Nephron progenitor cell (in vitro differentiated cells): ENCODE results near the gene POLG.

Experiments used
- DNase-seq: peaks from one replicate; pipeline ENCODE4 v3.0.0; 2021
- H3K27ac Mint-ChIP-seq: 2 replicates; pipeline ENCODE4 v1.8.0; 2021; ENCODE audit warnings: mild to moderate bottlenecking, moderate library complexity, mixed read lengths
- H3K27me3 Mint-ChIP-seq: 2 replicates; pipeline ENCODE4 v1.8.0; 2021; ENCODE audit warnings: mild to moderate bottlenecking, low read depth, mixed read lengths; ENCODE audit not compliant: poor library complexity
- H3K36me3 Mint-ChIP-seq: 2 replicates; pipeline ENCODE4 v1.8.0; 2021; ENCODE audit warnings: low read depth, mixed read lengths
- H3K4me1 Mint-ChIP-seq: 2 replicates; pipeline ENCODE4 v1.8.0; 2021; ENCODE audit warnings: mixed read lengths
- H3K4me3 Mint-ChIP-seq: 2 replicates; pipeline ENCODE4 v1.8.0; 2021; ENCODE audit warnings: mild to moderate bottlenecking, moderate library complexity, mixed read lengths
- H3K9me3 Mint-ChIP-seq: 2 replicates; pipeline ENCODE4 v1.8.0; 2021; ENCODE audit warnings: mild to moderate bottlenecking, moderate library complexity, mixed read lengths
- TF ChIP-seq, protein P1 (sequence below): fragments of 200-600 bp; sonication (generic); IDR thresholded peaks from 2 replicates; pipeline ENCODE4 v1.5.0; 2021; ENCODE audit warnings: antibody characterized with exemption

POLG gene

DNA sequence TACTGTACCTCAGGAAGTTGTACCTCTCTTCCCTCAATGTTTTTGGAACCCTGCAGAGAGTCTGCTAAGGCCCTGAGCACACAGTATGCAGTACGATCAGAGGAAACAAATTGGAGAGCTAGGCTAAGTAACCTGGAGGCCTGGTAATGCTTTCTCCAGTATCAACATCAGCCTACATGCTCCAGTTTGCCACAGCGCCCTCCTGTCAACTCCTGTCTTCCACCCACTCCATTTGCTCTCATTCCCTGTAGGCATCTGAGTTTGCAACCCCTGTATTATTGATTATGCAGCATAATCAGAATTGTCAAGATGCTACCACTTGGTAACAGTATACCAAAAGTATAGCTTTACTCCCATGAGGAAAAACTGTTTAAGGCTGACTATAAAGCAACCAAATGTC is 14.4 kb downstream of the POLG start:
- TF ChIP-seq, protein P1, sequence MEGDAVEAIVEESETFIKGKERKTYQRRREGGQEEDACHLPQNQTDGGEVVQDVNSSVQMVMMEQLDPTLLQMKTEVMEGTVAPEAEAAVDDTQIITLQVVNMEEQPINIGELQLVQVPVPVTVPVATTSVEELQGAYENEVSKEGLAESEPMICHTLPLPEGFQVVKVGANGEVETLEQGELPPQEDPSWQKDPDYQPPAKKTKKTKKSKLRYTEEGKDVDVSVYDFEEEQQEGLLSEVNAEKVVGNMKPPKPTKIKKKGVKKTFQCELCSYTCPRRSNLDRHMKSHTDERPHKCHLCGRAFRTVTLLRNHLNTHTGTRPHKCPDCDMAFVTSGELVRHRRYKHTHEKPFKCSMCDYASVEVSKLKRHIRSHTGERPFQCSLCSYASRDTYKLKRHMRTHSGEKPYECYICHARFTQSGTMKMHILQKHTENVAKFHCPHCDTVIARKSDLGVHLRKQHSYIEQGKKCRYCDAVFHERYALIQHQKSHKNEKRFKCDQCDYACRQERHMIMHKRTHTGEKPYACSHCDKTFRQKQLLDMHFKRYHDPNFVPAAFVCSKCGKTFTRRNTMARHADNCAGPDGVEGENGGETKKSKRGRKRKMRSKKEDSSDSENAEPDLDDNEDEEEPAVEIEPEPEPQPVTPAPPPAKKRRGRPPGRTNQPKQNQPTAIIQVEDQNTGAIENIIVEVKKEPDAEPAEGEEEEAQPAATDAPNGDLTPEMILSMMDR: no peak
- no peaks in the 10 kb centered on the region for H3K4me1 Mint-ChIP-seq
- peaks cover 69% of the 10 kb centered on the region for H3K36me3 Mint-ChIP-seq
- no peaks in the 10 kb centered on the region for H3K9me3 Mint-ChIP-seq
- H3K27ac Mint-ChIP-seq: peak overlapping the region; percentile 46
- no peaks in the 10 kb centered on the region for H3K27me3 Mint-ChIP-seq
- no peak overlapping the region for H3K4me3 Mint-ChIP-seq
- no peak for DNase-seq

DNA sequence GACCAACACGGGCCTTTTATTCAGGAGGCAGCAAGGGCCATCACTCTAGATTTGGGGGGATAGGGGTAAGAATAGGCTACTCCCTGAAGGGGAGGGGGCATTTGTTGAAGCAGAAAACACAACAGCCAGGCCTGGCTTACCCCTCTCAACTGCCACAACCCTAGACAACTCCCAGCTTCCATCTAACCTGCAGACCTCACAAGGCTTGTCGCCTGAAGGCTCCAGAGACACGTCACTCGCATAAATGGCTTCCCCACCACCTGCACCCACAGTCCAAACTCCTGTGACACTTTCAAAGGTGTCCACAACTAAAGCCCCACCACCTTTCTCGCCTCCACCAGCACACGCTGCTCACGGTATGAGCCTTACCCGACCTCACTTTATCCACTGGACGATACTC is 14.9 kb downstream of the POLG start:
- peak overlapping the region; percentile 87 for H3K27ac Mint-ChIP-seq
- H3K9me3 Mint-ChIP-seq: no peaks in the 10 kb centered on the region
- H3K4me1 Mint-ChIP-seq: no peaks in the 10 kb centered on the region
- peaks cover 64% of the 10 kb centered on the region for H3K36me3 Mint-ChIP-seq
- no peaks in the 10 kb centered on the region for H3K27me3 Mint-ChIP-seq
- TF ChIP-seq, protein P1: no peak
- no peak overlapping the region for H3K4me3 Mint-ChIP-seq
- DNase-seq: no peak

DNA sequence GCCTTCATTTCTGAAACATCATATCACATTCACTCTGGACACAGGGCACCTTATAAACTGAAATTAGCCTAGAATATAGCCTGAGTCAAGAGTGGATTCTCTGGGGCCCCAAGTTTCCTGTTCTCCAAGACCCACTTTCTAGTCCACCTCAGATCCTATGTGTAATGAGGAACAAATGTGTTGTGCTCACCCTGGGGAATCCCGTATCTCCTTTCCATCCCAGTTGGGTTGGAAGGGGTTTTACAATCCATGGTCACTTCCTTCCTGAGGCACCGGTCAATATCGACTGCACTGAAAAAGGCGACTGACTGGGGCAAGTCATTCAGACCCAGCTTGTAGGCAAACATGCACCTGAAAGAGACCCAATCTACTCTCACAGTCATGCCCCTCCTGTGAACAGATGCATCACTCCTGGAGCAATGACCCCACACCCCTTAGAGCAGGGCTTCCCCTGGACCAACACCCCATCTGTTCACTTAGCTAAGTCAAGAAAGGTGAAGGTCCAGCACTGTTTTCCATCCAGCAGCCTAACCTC is 17.4 kb downstream of the POLG start:
- no peak overlapping the region for H3K4me3 Mint-ChIP-seq
- H3K27me3 Mint-ChIP-seq: no peaks in the 10 kb centered on the region
- H3K27ac Mint-ChIP-seq: no peak overlapping the region
- H3K4me1 Mint-ChIP-seq: no peaks in the 10 kb centered on the region
- H3K9me3 Mint-ChIP-seq: no peaks in the 10 kb centered on the region
- peaks cover 62% of the 10 kb centered on the region for H3K36me3 Mint-ChIP-seq
- TF ChIP-seq, protein P1: no peak
- DNase-seq: no peak

DNA sequence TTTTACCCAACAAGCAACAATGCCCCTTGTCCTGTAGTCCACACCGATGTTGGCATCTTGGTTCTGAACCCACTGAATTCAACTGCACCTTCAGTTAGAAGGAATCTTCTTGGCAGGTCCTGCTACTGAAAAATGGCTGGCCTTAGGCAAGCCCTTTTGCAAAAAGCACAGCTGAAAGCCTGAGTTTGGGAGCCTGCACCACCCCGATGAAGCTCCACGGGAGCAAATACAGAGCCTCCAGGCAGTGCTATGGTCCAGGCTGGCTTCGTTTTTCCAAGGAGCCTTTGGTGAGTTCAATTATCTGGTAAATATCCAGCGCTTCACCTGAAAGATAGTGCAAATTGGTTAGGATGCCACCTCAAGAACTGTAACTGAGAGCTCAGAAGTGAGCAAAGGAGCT is 18.1 kb downstream of the POLG start:
- H3K27ac Mint-ChIP-seq: no peak overlapping the region
- no peaks in the 10 kb centered on the region for H3K27me3 Mint-ChIP-seq
- no peak overlapping the region for H3K4me3 Mint-ChIP-seq
- TF ChIP-seq, protein P1: no peak
- DNase-seq: no peak
- no peaks in the 10 kb centered on the region for H3K9me3 Mint-ChIP-seq
- H3K36me3 Mint-ChIP-seq: peaks cover 63% of the 10 kb centered on the region
- no peaks in the 10 kb centered on the region for H3K4me1 Mint-ChIP-seq

DNA sequence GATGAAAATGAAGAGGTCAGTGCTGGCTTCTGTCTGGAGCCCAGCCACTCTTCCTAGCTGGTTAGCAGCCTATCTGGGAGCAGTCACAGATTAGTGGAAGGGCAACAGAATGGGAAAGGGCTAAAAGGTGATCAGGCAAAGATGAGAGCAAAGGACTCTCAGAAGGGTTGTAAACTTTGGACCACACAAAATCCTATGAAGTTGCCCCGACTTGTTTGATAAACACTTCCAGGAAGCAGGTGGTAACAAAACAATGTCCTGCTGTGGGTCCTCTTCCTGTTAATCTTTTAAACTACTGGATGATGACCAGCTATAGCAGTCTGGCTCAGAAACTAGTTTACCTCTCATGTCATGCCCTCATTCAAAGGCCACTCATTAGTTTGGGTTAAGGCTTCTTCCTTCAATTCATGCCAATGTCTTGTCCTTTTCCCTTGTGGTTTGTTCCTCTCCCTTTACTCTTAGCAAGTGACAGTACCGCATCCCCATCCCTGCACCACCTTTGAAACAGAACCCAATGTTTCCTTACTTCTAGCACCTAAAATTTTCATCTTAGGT is 19.2 kb downstream of the POLG start:
- no peak for DNase-seq
- peak overlapping the region; percentile 10 for H3K27ac Mint-ChIP-seq
- no peaks in the 10 kb centered on the region for H3K27me3 Mint-ChIP-seq
- H3K4me3 Mint-ChIP-seq: no peak overlapping the region
- H3K9me3 Mint-ChIP-seq: no peaks in the 10 kb centered on the region
- TF ChIP-seq, protein P1: no peak
- H3K36me3 Mint-ChIP-seq: peaks cover 68% of the 10 kb centered on the region
- no peaks in the 10 kb centered on the region for H3K4me1 Mint-ChIP-seq

DNA sequence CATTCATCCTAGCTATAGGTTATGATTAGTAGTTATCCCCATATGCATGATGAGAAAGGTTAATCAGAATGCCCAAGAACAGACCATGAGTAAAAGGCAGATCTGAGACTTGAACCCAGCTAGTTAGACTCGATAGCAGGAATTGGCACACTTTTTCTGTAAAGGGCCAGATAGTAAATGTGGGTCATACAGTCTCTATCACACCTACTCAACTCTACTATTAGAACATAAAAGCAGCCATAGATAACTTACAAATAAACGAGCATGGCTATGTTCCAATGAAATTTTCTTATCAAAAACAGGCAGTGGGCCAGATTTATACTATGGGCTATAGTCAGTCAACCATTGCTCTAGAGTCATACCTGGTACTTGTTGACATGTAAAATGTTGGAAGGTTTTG is 24.6 kb downstream of the POLG start:
- H3K4me3 Mint-ChIP-seq: no peak overlapping the region
- H3K27me3 Mint-ChIP-seq: no peaks in the 10 kb centered on the region
- H3K27ac Mint-ChIP-seq: no peak overlapping the region
- TF ChIP-seq, protein P1: no peak
- H3K4me1 Mint-ChIP-seq: no peaks in the 10 kb centered on the region
- no peaks in the 10 kb centered on the region for H3K9me3 Mint-ChIP-seq
- DNase-seq: no peak
- H3K36me3 Mint-ChIP-seq: peaks cover 71% of the 10 kb centered on the region
